Neural cell (in vitro differentiated cells): ENCODE data around the gene MUC2. TPM values are rescaled to one million over a fixed set of nuclear protein-coding genes. Genes with fewer than 3 reads are reported as not detected.

Source experiments
- H2AFZ ChIP-seq: fragments of 200-600, 300-800 bp; sonication (generic), shearing (Covaris generic); 2 replicates; pipeline ENCODE4 v1.6.0; 2014; ENCODE audit warnings: low read depth, mild to moderate bottlenecking, antibody characterized with exemption, low read length, moderate library complexity
- H3F3A ChIP-seq: fragments of 200-600 bp; shearing (Covaris generic); 2 replicates; pipeline ENCODE4 v1.6.1; 2016; ENCODE audit warnings: mild to moderate bottlenecking, moderate library complexity, mixed read lengths, antibody characterized with exemption, low read length; ENCODE audit not compliant: insufficient read depth, poor library complexity, severe bottlenecking
- H3K27ac ChIP-seq: fragments of 200-600, 300-800 bp; sonication (generic), shearing (Covaris generic); 2 replicates; pipeline ENCODE4 v1.5.1; 2014; ENCODE audit warnings: mild to moderate bottlenecking, low read length, moderate library complexity
- H3K27me3 ChIP-seq: fragments of 300-800, 200-600 bp; sonication (generic), shearing (Covaris generic); 2 replicates; pipeline ENCODE4 v1.6.0; 2014; ENCODE audit warnings: mild to moderate bottlenecking, low read depth, low read length, moderate library complexity; ENCODE audit not compliant: insufficient read depth
- H3K36me3 ChIP-seq: fragments of 300-800, 200-600 bp; sonication (generic), shearing (Covaris generic); 2 replicates; pipeline ENCODE4 v1.5.1; 2014; ENCODE audit warnings: mild to moderate bottlenecking, antibody characterized with exemption, low read length, moderate library complexity; ENCODE audit not compliant: insufficient read depth
- H3K4me2 ChIP-seq: fragments of 300-800, 200-600 bp; sonication (generic), shearing (Covaris generic); 2 replicates; pipeline ENCODE4 v1.6.0; 2014; ENCODE audit warnings: mild to moderate bottlenecking, low read length
- H3K4me3 ChIP-seq: fragments of 300-800, 200-600 bp; sonication (generic), shearing (Covaris generic); 2 replicates; pipeline ENCODE4 v1.5.1; 2014; ENCODE audit warnings: mild to moderate bottlenecking, low read length, moderate library complexity
- H3K79me2 ChIP-seq: fragments of 200-600 bp; shearing (Covaris generic); replicated peaks from 2 replicates; pipeline ENCODE4 v1.6.0; 2014; ENCODE audit warnings: mild to moderate bottlenecking, low read length, moderate library complexity; ENCODE audit not compliant: insufficient read depth
- H3K9ac ChIP-seq: fragments of 300-800, 200-600 bp; sonication (generic), shearing (Covaris generic); 2 replicates; pipeline ENCODE4 v1.6.1; 2016; ENCODE audit warnings: mild to moderate bottlenecking, low read length, mixed read lengths
- H3K9me2 ChIP-seq: fragments of 200-600 bp; shearing (Covaris generic); 2 replicates; pipeline ENCODE4 v1.6.1; 2016; ENCODE audit warnings: mild to moderate bottlenecking, low read length, mixed read lengths; ENCODE audit not compliant: insufficient read depth
- H3K9me3 ChIP-seq: fragments of 200-600, 300-800 bp; sonication (generic), shearing (Covaris generic); 2 replicates; pipeline ENCODE4 v1.6.1; 2016; ENCODE audit warnings: mild to moderate bottlenecking, mixed run types, low read length, moderate library complexity, mixed read lengths
- H4K20me1 ChIP-seq: fragments of 200-600 bp; shearing (Covaris generic); 2 replicates; pipeline ENCODE4 v1.6.1; 2016; ENCODE audit warnings: mild to moderate bottlenecking, mixed run types; ENCODE audit not compliant: insufficient read depth
- CTCF ChIP-seq: fragments of 450-650 bp; IDR thresholded peaks from 2 replicates; pipeline ENCODE4 v1.5.1; 2014; ENCODE audit warnings: antibody characterized with exemption, mild to moderate bottlenecking, moderate library complexity; ENCODE audit not compliant: poor library complexity, severe bottlenecking
- EP300 ChIP-seq: fragments of 450-650 bp; conservative IDR thresholded peaks from 2 replicates; pipeline ENCODE4 v1.6.1; 2014; ENCODE audit warnings: antibody characterized with exemption, mild to moderate bottlenecking, moderate library complexity; ENCODE audit not compliant: poor library complexity, severe bottlenecking
- EZH2 ChIP-seq: fragments of 200-600, 300-800 bp; shearing (Covaris generic), sonication (generic); IDR thresholded peaks from 2 replicates; pipeline ENCODE4 v1.6.1; 2014; ENCODE audit warnings: antibody characterized with exemption, low read length, borderline replicate concordance, mild to moderate bottlenecking; ENCODE audit not compliant: insufficient read depth, poor library complexity, severe bottlenecking
- MXI1 ChIP-seq: fragments of 450-650 bp; conservative IDR thresholded peaks from 2 replicates; pipeline ENCODE4 v1.6.1; 2014; ENCODE audit warnings: antibody characterized with exemption, mild to moderate bottlenecking; ENCODE audit not compliant: poor library complexity, severe bottlenecking
- POLR2AphosphoS5 ChIP-seq: IDR thresholded peaks from 2 replicates; pipeline ENCODE4 v1.6.1; 2012
- RAD21 ChIP-seq: fragments of 450-650 bp; conservative IDR thresholded peaks from 2 replicates; pipeline ENCODE4 v1.6.1; 2014; ENCODE audit warnings: antibody characterized with exemption, mild to moderate bottlenecking, moderate library complexity
- SMC3 ChIP-seq: fragments of 450-650 bp; conservative IDR thresholded peaks from 2 replicates; pipeline ENCODE4 v1.6.1; 2014; ENCODE audit warnings: antibody characterized with exemption, mild to moderate bottlenecking, moderate library complexity; ENCODE audit not compliant: poor library complexity
- TAF1 ChIP-seq: IDR thresholded peaks from 2 replicates; pipeline ENCODE4 v1.6.1; 2012; ENCODE audit warnings: low read depth
- polyA plus RNA-seq: library from polyadenylated mRNA; depleted of rRNA; stranded (reverse); fragments of >200 nt; gene quantifications from 2 replicates; pipeline ENCODE4 v1.2.3, GENCODE V29; 2014
- TF ChIP-seq, protein P1 (sequence below): IDR thresholded peaks from 2 replicates; pipeline ENCODE4 v1.6.1; 2012; ENCODE audit warnings: borderline replicate concordance

Gene MUC2
- polyA plus RNA-seq, 1 donor from 2014 or later: not detected

- Histone ChIP-seq H2AFZ (no peak overlapping the region), H3K27me3 (no peaks in the 10 kb centered on the region), H3K4me3 (no peak overlapping the region), H3K9me3 (no peaks in the 10 kb centered on the region), H3K9me2 (no peaks in the 10 kb centered on the region), H3K9ac (no peak overlapping the region), H4K20me1 (no peaks in the 10 kb centered on the region), H3K27ac (no peak overlapping the region), H3K4me2 (no peak overlapping the region), H3K36me3 (no peaks in the 10 kb centered on the region), H3K79me2 (no peaks in the 10 kb centered on the region), H3F3A (no peaks in the 10 kb centered on the region)
- TF ChIP-seq RAD21: no peak
- TF ChIP-seq POLR2AphosphoS5: no peak
- TF ChIP-seq SMC3: no peak
- TF ChIP-seq EP300: no peak
- TF ChIP-seq TAF1: no peak
- TF ChIP-seq EZH2: no peak
- no peak for TF ChIP-seq CTCF
- TF ChIP-seq MXI1: no peak
- TF ChIP-seq, protein P1, sequence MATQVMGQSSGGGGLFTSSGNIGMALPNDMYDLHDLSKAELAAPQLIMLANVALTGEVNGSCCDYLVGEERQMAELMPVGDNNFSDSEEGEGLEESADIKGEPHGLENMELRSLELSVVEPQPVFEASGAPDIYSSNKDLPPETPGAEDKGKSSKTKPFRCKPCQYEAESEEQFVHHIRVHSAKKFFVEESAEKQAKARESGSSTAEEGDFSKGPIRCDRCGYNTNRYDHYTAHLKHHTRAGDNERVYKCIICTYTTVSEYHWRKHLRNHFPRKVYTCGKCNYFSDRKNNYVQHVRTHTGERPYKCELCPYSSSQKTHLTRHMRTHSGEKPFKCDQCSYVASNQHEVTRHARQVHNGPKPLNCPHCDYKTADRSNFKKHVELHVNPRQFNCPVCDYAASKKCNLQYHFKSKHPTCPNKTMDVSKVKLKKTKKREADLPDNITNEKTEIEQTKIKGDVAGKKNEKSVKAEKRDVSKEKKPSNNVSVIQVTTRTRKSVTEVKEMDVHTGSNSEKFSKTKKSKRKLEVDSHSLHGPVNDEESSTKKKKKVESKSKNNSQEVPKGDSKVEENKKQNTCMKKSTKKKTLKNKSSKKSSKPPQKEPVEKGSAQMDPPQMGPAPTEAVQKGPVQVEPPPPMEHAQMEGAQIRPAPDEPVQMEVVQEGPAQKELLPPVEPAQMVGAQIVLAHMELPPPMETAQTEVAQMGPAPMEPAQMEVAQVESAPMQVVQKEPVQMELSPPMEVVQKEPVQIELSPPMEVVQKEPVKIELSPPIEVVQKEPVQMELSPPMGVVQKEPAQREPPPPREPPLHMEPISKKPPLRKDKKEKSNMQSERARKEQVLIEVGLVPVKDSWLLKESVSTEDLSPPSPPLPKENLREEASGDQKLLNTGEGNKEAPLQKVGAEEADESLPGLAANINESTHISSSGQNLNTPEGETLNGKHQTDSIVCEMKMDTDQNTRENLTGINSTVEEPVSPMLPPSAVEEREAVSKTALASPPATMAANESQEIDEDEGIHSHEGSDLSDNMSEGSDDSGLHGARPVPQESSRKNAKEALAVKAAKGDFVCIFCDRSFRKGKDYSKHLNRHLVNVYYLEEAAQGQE: no peak
Measured at GRCh38 chr11:1055990-1056771, 18.5 kb upstream of the MUC2 start.

DNA sequence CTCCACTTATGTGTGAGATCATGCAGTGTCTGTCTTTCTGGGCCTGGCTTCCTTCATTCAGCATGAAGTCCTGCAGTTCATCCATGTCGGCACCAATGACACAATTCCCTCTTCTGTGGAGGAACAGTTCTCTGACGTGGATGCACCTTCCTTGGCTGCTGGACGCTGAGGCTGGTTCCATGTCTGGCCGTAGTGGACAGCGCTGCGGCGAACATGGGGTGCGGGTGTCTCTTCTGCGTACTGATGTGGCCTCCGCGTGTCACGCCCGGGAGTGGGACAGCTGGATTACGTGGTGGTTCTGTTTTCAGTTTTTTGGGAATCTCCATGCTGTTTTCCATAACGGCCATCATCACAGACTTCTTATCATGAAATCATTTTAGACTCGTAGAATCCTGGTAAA is 16.9 kb upstream of the MUC2 start:
- H2AFZ ChIP-seq: no peak overlapping the region

More for the DNA sequence above, 16.9 kb upstream of the MUC2 start:
- Histone ChIP-seq H3F3A (no peaks in the 10 kb centered on the region), H3K36me3 (no peaks in the 10 kb centered on the region), H3K9me2 (no peaks in the 10 kb centered on the region), H4K20me1 (no peaks in the 10 kb centered on the region), H3K9ac (no peak overlapping the region), H3K9me3 (peaks cover 5% of the 10 kb centered on the region), H3K27me3 (no peaks in the 10 kb centered on the region), H3K4me3 (no peak overlapping the region), H3K4me2 (no peak overlapping the region), H3K27ac (no peak overlapping the region), H3K79me2 (no peaks in the 10 kb centered on the region)
- no peak for TF ChIP-seq POLR2AphosphoS5
